Endothelial cell of umbilical vein (primary cell): ENCODE data around the gene CTNNA2. TPM values are rescaled to one million over a fixed set of nuclear protein-coding genes. Genes with fewer than 3 reads are reported as not detected.

Source experiments
- BruUV-seq: library from RNA; stranded (reverse); fragments of 400-500 nt; replicated peaks from 2 replicates; lab custom pipeline; 2021; lab: Mats Ljungman, UMichigan
- CTCF ChIA-PET: fragments of 300-600, 350-600 bp; sonication (Branson Sonifier 250); formaldehyde crosslinking; loops from one replicate; lab custom pipeline; 2021; ENCODE audit warnings: antibody characterized with exemption, inconsistent platforms; lab: Charles Lee
- POLR2A ChIA-PET: fragments of 300-600, 350-600 bp; sonication (Branson Sonifier 250); formaldehyde crosslinking; loops from one replicate; lab custom pipeline; 2021; ENCODE audit warnings: antibody characterized with exemption, inconsistent platforms; lab: Charles Lee
- DNase-seq: peaks from one replicate; pipeline ENCODE4 v3.0.0-alpha.2; 2011; ENCODE audit warnings: low read depth, low spot score
- FAIRE-seq: peaks from 2 replicates; lab custom pipeline; 2011; peaks lifted over from hg19 to GRCh38; lab: Jason Lieb, UNC
- H2AFZ ChIP-seq: 2 replicates; pipeline ENCODE4 v1.6.0; 2012; ENCODE audit warnings: low read depth, low read length, control low read depth, inconsistent platforms
- H3K27ac ChIP-seq: 2 replicates; pipeline ENCODE4 v1.5.1; 2011; ENCODE audit warnings: low read depth, mild to moderate bottlenecking, control low read depth, low read length, moderate library complexity; ENCODE audit not compliant: insufficient read depth
- H3K27me3 ChIP-seq, 2 experiments: 2 replicates each; pipeline versions ENCODE4 v1.6.0 to v1.6.1; 2011; ENCODE audit warnings: low read length in 2 of 2, mixed read lengths in 1 of 2; ENCODE audit not compliant: control insufficient read depth in 2 of 2, insufficient read depth in 2 of 2
- H3K36me3 ChIP-seq, 2 experiments: 2 replicates in 1 of 2; 3 replicates in 1 of 2; pipeline ENCODE4 v1.5.1; 2011; ENCODE audit warnings: low read length in 2 of 2, mild to moderate bottlenecking in 1 of 2, moderate library complexity in 1 of 2; ENCODE audit not compliant: control insufficient read depth in 2 of 2, insufficient read depth in 2 of 2; ENCODE audit errors: extremely low read depth in 1 of 2
- H3K4me1 ChIP-seq: 3 replicates; pipeline ENCODE4 v1.5.1; 2011; ENCODE audit warnings: mild to moderate bottlenecking, low read length; ENCODE audit not compliant: control insufficient read depth, insufficient read depth; ENCODE audit errors: extremely low read depth
- H3K4me2 ChIP-seq: 2 replicates; pipeline ENCODE4 v1.6.1; 2011; ENCODE audit warnings: low read length, control low read depth, mixed read lengths; ENCODE audit not compliant: insufficient read depth
- H3K4me3 ChIP-seq, 3 experiments: fragments of 200-600 bp in 1 of 3; sonication (generic), shearing (Covaris generic) in 1 of 3; replicated peaks in 1 of 3; 2 replicates each; pipeline ENCODE4 v1.5.1; 2011 to 2016; ENCODE audit warnings: control low read depth in 3 of 3, low read length in 3 of 3, mild to moderate bottlenecking in 2 of 3, inconsistent platforms in 1 of 3, low read depth in 1 of 3, moderate library complexity in 1 of 3; ENCODE audit not compliant: insufficient read depth in 1 of 3
- H3K79me2 ChIP-seq: 2 replicates; pipeline ENCODE4 v1.6.0; 2012; ENCODE audit warnings: low read length, inconsistent platforms; ENCODE audit not compliant: control insufficient read depth, insufficient read depth
- H3K9ac ChIP-seq: replicated peaks from 2 replicates; pipeline ENCODE3; 2011; ENCODE audit warnings: low read length, control low read depth; ENCODE audit not compliant: insufficient read depth; ENCODE audit errors: extremely low read depth
- H3K9me1 ChIP-seq: replicated peaks from 3 replicates; pipeline ENCODE4 v1.6.0; 2011; ENCODE audit warnings: mild to moderate bottlenecking, low read length; ENCODE audit not compliant: control insufficient read depth, insufficient read depth; ENCODE audit errors: extremely low read depth
- H3K9me3 ChIP-seq: replicated peaks from 2 replicates; pipeline ENCODE4 v1.5.1; 2012; ENCODE audit warnings: low read length, inconsistent platforms; ENCODE audit not compliant: control insufficient read depth, insufficient read depth
- H4K20me1 ChIP-seq: replicated peaks from 2 replicates; pipeline ENCODE3; 2011; ENCODE audit warnings: mild to moderate bottlenecking, low read length; ENCODE audit not compliant: control insufficient read depth, insufficient read depth; ENCODE audit errors: extremely low read depth
- CTCF ChIP-seq, 2 donors: IDR thresholded peaks; 1 replicate in 1 of 2; 2 replicates in 1 of 2; pipeline ENCODE4 v1.5.1; 2011; ENCODE audit warnings: low read length in 2 of 2, mild to moderate bottlenecking in 2 of 2, moderate library complexity in 2 of 2, control low read depth in 1 of 2, inconsistent platforms in 1 of 2, low read depth in 1 of 2; ENCODE audit not compliant: insufficient read depth in 1 of 2; ENCODE audit errors: extremely low read depth in 1 of 2
- EZH2 ChIP-seq: IDR thresholded peaks from 2 replicates; pipeline ENCODE4 v1.6.1; 2012; ENCODE audit warnings: borderline replicate concordance, low read depth, mild to moderate bottlenecking, moderate library complexity, low read length, inconsistent platforms; ENCODE audit not compliant: severe bottlenecking
- FOS ChIP-seq: IDR thresholded peaks from 2 replicates; pipeline ENCODE4 v1.6.1; 2011; ENCODE audit warnings: mild to moderate bottlenecking, low read length, moderate library complexity, borderline replicate concordance; ENCODE audit not compliant: insufficient read depth
- GATA2 ChIP-seq: IDR thresholded peaks from 2 replicates; pipeline ENCODE4 v1.7.0; 2011; ENCODE audit warnings: low read depth, mild to moderate bottlenecking, moderate library complexity, mixed read lengths, low read length; ENCODE audit not compliant: insufficient read length, insufficient read depth
- JUN ChIP-seq: IDR thresholded peaks from 2 replicates; pipeline ENCODE4 v1.6.1; 2011; ENCODE audit warnings: borderline replicate concordance, low read depth; ENCODE audit not compliant: insufficient read length, insufficient read depth
- MAX ChIP-seq: IDR thresholded peaks from 2 replicates; pipeline ENCODE4 v1.6.1; 2011; ENCODE audit not compliant: insufficient read depth, insufficient read length
- POLR2A ChIP-seq: IDR thresholded peaks from 2 replicates; pipeline ENCODE4 v1.6.1; 2012; ENCODE audit warnings: low read depth, mild to moderate bottlenecking, control low read depth, low read length
- POLR2AphosphoS5 ChIP-seq: IDR thresholded peaks from 2 replicates; pipeline ENCODE4 v1.6.1; 2012; ENCODE audit warnings: low read depth, mild to moderate bottlenecking, control low read depth, low read length, moderate library complexity; ENCODE audit not compliant: insufficient read depth
- dilution Hi-C: fragments of 300-500 bp; cut with MboI; formaldehyde crosslinking; loops from one replicate; pipeline ENCODE4 v1.15.0; 2019; ENCODE audit warnings: low sequenced_read_pairs; ENCODE audit not compliant: extremely low pct_ligation_motif_present
- intact Hi-C: fragments of 100-400 bp; cut with micrococcal nuclease; formaldehyde crosslinking; loops from one replicate; pipeline ENCODE4 v1.10.0; 2022
- polyA plus RNA-seq, 4 experiments: library from polyadenylated mRNA; depleted of rRNA in 3 of 4; stranded (reverse) in 3 of 4; unstranded in 1 of 4; fragments of >200 nt; gene quantifications; 2 replicates each; pipeline versions ENCODE4 v1.2.1 to v1.2.3, GENCODE V29; 2011 to 2012; ENCODE audit warnings: missing spikeins in 1 of 4
- total RNA-seq: library from RNA; stranded (reverse); gene quantifications from 2 replicates; pipeline ENCODE4 v1.2.3, GENCODE V29; 2021

The CTNNA2 gene
- total and polyA plus RNA-seq, 2 donors (not counting 3 experiments of a cell fraction or from before 2014, with no cell fraction given) = not detected

GRCh38 chr2:79906139-79906890 lies 393.5 kb downstream of the CTNNA2 start:
- FAIRE-seq (no peak), DNase-seq (no peak)
- Histone ChIP-seq H4K20me1 (no peaks in the 10 kb centered on the region), H3K9ac (no peak overlapping the region), H3K27ac (no peak overlapping the region), H3K4me1 (no peaks in the 10 kb centered on the region), H2AFZ (no peak overlapping the region), H3K9me3 (peaks cover 2% of the 10 kb centered on the region), H3K79me2 (no peaks in the 10 kb centered on the region), H3K4me3 (no peak overlapping the region), H3K36me3 (no peaks in the 10 kb centered on the region), H3K27me3 (no peaks in the 10 kb centered on the region), H3K9me1 (no peaks in the 10 kb centered on the region), H3K4me2 (no peak overlapping the region)
- ChIA-PET CTCF (no interaction called here), POLR2A (no interaction called here)
- intact Hi-C loops = no loop called here
- BruUV-seq = no TSS peak
- dilution Hi-C loops = no loop called here
- no peak for TF ChIP-seq EZH2
- no peak for TF ChIP-seq FOS
- TF ChIP-seq POLR2AphosphoS5 = no peak
- TF ChIP-seq JUN = no peak
- TF ChIP-seq POLR2A = no peak
- no peak for TF ChIP-seq GATA2
- no peak for TF ChIP-seq MAX
- no peak for TF ChIP-seq CTCF (IDR thresholded peaks at IDR 0.05; ENCODE audit: extremely low read depth in 1 of 2, insufficient read depth in 1 of 2, low read depth in 1 of 2, low read length in 2 of 2)
